Measurements from ENCODE around the gene FEM1B. TPM values are rescaled to one million over a fixed set of nuclear protein-coding genes. Genes with fewer than 3 reads are reported as not detected.

The FEM1B gene
- polyA plus RNA-seq, 2 of the 4 experiments (the other 2 are of a cell fraction): 19.5 to 59.1 TPM

Other genes with a start within 250 kb of the FEM1B start
- 49.5 and 53.7 TPM in 2 replicates for gene PIAS1, start 223.4 kb upstream of the FEM1B start, polyA plus RNA-seq (2011; rRNA removed)
- 18.0 to 23.2 TPM (median 21.4 TPM) in 3 replicates for gene PIAS1, start 223.4 kb upstream of the FEM1B start, polyA plus RNA-seq (2017; fragmentation: RNase III; extraction: RNeasy Plus Mini Kit Qiagen cat#74134 plus additional on column Dnase treatment)
- gene CALML4, start 72.4 kb upstream of the FEM1B start, polyA plus RNA-seq (2011; rRNA removed): 10.4 and 18.2 TPM in 2 replicates
- gene CALML4, start 72.4 kb upstream of the FEM1B start, polyA plus RNA-seq (2017; fragmentation: RNase III; extraction: RNeasy Plus Mini Kit Qiagen cat#74134 plus additional on column Dnase treatment): 11.0 to 13.8 TPM (median 12.1 TPM) in 3 replicates
- gene CLN6, start 48.0 kb upstream of the FEM1B start, polyA plus RNA-seq (2011; rRNA removed): 47.5 and 58.0 TPM in 2 replicates
- 69.5 to 74.0 TPM (median 69.7 TPM) in 3 replicates for gene CLN6, start 48.0 kb upstream of the FEM1B start, polyA plus RNA-seq (2017; fragmentation: RNase III; extraction: RNeasy Plus Mini Kit Qiagen cat#74134 plus additional on column Dnase treatment)
- gene ITGA11, start 154.4 kb downstream of the FEM1B start, polyA plus RNA-seq (2011; rRNA removed): 8.3 and 13.2 TPM in 2 replicates
- 10.1 to 22.0 TPM (median 17.2 TPM) in 3 replicates for gene ITGA11, start 154.4 kb downstream of the FEM1B start, polyA plus RNA-seq (2017; fragmentation: RNase III; extraction: RNeasy Plus Mini Kit Qiagen cat#74134 plus additional on column Dnase treatment)